Neural progenitor cell (in vitro differentiated cells): ENCODE results near the gene PDIA5.

Experiments used
- EZH2 ChIP-seq: fragments of 200-600 bp; sonication (generic); IDR thresholded peaks from 2 replicates; pipeline ENCODE4 v1.6.1; 2017; ENCODE audit warnings: antibody characterized with exemption, mild to moderate bottlenecking, moderate library complexity
- EZH2phosphoT487 ChIP-seq: fragments of 200-600 bp; sonication (generic); IDR thresholded peaks from 2 replicates; pipeline ENCODE4 v1.6.1; 2017; ENCODE audit warnings: antibody characterized with exemption
- TF ChIP-seq, protein P1 (sequence below): fragments of 200-600 bp; sonication (generic); IDR thresholded peaks from 2 replicates; pipeline ENCODE4 v1.5.1; 2017; ENCODE audit warnings: antibody characterized with exemption, mild to moderate bottlenecking

DNA sequence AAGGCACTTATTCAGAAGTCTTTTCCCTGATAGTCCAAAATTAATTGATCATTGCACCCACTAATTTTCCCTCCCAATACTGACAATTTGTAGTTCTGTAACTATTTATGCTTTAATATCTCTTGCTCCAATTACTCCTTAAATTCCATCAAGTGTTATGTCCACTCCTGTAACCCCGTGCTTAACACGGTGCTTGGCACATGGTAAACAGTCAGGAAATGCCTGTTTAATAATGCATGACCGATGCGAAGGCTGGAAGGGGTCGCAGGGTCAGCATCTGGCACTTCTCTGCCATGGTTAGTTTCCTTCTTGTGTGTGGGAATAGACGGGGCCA is 134.4 kb downstream of the PDIA5 start:
- TF ChIP-seq, protein P1, sequence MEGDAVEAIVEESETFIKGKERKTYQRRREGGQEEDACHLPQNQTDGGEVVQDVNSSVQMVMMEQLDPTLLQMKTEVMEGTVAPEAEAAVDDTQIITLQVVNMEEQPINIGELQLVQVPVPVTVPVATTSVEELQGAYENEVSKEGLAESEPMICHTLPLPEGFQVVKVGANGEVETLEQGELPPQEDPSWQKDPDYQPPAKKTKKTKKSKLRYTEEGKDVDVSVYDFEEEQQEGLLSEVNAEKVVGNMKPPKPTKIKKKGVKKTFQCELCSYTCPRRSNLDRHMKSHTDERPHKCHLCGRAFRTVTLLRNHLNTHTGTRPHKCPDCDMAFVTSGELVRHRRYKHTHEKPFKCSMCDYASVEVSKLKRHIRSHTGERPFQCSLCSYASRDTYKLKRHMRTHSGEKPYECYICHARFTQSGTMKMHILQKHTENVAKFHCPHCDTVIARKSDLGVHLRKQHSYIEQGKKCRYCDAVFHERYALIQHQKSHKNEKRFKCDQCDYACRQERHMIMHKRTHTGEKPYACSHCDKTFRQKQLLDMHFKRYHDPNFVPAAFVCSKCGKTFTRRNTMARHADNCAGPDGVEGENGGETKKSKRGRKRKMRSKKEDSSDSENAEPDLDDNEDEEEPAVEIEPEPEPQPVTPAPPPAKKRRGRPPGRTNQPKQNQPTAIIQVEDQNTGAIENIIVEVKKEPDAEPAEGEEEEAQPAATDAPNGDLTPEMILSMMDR = no peak
- TF ChIP-seq EZH2phosphoT487 = no peak
- TF ChIP-seq EZH2 = no peak
